ENCODE results near the gene TMEM184B.
"Not testable (repeated sequence)": the region's sequence is repeated elsewhere in the genome, so short reads cannot be mapped to it uniquely, and the experiment has no call there.

Gene TMEM184B

GRCh38 chr22:38189104-38189503 lies 83.7 kb downstream of the TMEM184B start:
- H3K4me1 ChIP-seq (ENCODE audit: insufficient read depth, low read length) = no peaks in the 10 kb centered on the region
- H3K9me3 ChIP-seq (ENCODE audit: low read length) = no peaks in the 10 kb centered on the region
- H3K27me3 ChIP-seq (ENCODE audit: insufficient read depth, low read length) = no peaks in the 10 kb centered on the region

DNA sequence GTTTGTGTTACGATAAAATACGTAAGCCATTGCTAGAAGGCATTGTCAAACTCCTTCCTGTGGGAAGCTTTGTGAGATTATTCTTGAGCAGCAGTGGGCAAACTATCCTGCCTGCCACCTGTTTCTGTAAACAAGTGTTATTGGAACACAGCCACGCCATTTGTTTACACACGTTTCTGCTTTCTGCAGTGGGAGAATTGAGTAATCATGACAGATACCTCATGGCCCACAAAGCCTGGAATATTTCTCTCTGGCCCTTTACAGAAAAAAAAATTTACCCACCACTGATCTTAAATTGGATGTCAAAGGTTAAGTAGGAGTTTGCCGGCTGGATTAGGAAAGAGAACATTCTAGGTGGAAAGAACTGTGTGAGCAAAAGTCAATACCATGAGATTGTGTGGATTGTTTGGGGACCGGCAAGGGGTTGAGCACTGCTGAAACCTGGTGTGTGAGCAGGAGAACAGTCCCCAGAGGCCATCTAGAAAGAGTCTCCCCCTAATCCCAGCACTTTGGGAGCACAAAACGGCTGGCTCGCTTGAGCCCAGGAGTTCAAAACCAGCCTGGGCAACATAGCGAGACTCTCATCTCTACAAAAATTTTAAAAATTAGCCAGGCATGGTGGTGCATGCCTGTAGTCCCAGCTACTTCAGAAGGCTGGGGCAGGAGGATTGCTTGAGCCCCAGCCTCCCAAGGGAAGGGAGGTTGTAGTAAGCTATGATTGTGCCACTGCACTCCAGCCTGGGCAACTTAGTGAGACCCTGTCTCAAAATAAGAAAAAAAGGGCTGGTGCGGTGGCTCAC lies 85.2 kb downstream of the TMEM184B start:
- H3K27me3 ChIP-seq (ENCODE audit: insufficient read depth, low read length) = no peaks in the 10 kb centered on the region

More at GRCh38 chr22:38189104-38189503, 83.7 kb downstream of the TMEM184B start:
- H3K4me3 ChIP-seq (ENCODE audit: low read length) = no peak overlapping the region
- no peaks in the 10 kb centered on the region for H3K36me3 ChIP-seq (ENCODE audit: insufficient read depth, low read length)
- no peak overlapping the region for H2AFZ ChIP-seq (ENCODE audit: low read depth, low read length)

GRCh38 chr22:38186429-38186828 lies 86.4 kb downstream of the TMEM184B start:
- H3K4me3 ChIP-seq (ENCODE audit: low read length) = no peak overlapping the region
- H2AFZ ChIP-seq (ENCODE audit: low read depth, low read length) = no peak overlapping the region
- no peaks in the 10 kb centered on the region for H3K9me3 ChIP-seq (ENCODE audit: low read length)
- no peaks in the 10 kb centered on the region for H3K36me3 ChIP-seq (ENCODE audit: insufficient read depth, low read length)
- peaks cover 4% of the 10 kb centered on the region for H3K4me1 ChIP-seq (ENCODE audit: insufficient read depth, low read length)
- no peaks in the 10 kb centered on the region for H3K27me3 ChIP-seq (ENCODE audit: insufficient read depth, low read length)

More for the DNA sequence above, 85.2 kb downstream of the TMEM184B start:
- Histone ChIP-seq H3K4me1 (ENCODE audit: insufficient read depth, low read length) (no peaks in the 10 kb centered on the region), H3K9me3 (ENCODE audit: low read length) (no peaks in the 10 kb centered on the region), H2AFZ (ENCODE audit: low read depth, low read length) (no peak overlapping the region), H3K36me3 (ENCODE audit: insufficient read depth, low read length) (no peaks in the 10 kb centered on the region), H3K4me3 (ENCODE audit: low read length) (no peak overlapping the region)

DNA sequence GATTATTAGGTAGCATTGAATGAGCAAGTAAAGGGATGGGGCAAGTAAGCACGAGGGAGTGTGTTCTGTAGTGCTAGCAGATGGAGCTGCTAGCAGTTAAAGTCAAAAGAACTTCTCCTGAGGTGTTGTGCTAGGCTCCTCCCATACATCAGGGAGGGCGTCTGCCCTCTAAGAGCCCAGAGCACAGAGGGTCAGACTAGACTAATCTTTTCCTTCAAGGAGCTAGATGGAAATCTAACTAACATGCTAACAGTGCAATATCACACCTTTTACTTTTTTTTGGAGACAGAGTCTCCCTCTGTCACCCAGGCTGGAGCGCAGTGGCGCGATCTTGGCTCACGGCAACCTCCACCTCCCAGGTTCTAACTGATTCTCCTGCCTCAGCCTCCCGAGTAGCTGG lies 88.0 kb downstream of the TMEM184B start:
- Histone ChIP-seq H2AFZ (ENCODE audit: low read depth, low read length) (no peak overlapping the region), H3K4me3 (ENCODE audit: low read length) (no peak overlapping the region), H3K36me3 (ENCODE audit: insufficient read depth, low read length) (no peaks in the 10 kb centered on the region), H3K9me3 (ENCODE audit: low read length) (no peaks in the 10 kb centered on the region), H3K27me3 (ENCODE audit: insufficient read depth, low read length) (no peaks in the 10 kb centered on the region), H3K4me1 (ENCODE audit: insufficient read depth, low read length) (peaks cover 19% of the 10 kb centered on the region)

DNA sequence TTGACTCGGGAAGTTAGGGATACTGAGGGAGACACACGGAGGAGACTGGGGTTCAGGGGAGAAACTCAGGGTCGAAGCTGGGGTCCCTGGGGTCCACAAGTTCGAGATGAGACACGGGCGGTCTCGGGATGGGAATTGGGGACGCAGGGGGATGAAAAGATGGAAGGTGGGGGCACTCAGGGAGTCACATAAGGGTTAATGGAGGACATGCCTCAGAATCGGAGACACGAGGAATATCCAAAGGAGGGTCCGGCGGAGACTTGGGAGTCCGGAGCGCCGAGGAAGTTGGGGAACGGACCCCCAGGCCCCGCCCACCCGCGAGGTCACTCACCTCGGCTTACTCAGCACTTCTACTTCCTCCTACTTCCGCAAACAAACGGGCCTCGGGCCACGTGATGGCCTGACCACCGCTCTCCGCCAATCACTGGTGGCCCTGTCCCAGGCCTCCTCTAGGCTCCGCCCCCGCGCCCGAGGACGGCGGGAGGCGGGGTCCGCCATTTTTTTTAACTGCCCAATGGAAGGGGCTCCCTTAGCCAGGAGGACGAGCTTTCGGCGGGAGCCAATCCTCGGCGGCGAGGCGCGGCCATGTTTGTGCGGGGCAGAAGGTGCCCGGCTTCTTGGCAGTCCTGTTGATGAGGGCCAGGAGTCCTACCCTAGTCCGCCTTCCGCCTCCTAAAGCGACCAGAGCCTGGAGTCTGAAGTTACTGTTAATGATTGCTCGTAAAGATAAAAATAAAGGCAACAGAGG lies 91.2 kb downstream of the TMEM184B start, which contains the start of gene PLA2G6:
Gene PLA2G6 (minus strand): TSS at position 378 of the 748 bp plus-strand sequence. CDS start 12,404 bp downstream, outside the sequence.
- peak within 1 kb of the TSS; percentile 77 for H3K4me3 ChIP-seq (ENCODE audit: low read length)
- no peak within 1 kb of the TSS for H2AFZ ChIP-seq (ENCODE audit: low read depth, low read length)
- H3K36me3 ChIP-seq (ENCODE audit: insufficient read depth, low read length) = no peaks in the 10 kb centered on the region
- no peaks in the 10 kb centered on the region for H3K27me3 ChIP-seq (ENCODE audit: insufficient read depth, low read length)
- H3K4me1 ChIP-seq (ENCODE audit: insufficient read depth, low read length) = peaks cover 27% of the 10 kb centered on the region
- no peaks in the 10 kb centered on the region for H3K9me3 ChIP-seq (ENCODE audit: low read length)

GRCh38 chr22:38180841-38181452 lies 91.9 kb downstream of the TMEM184B start:
- peak overlapping the region; percentile 77 for H3K4me3 ChIP-seq (ENCODE audit: low read length)
- no peaks in the 10 kb centered on the region for H3K9me3 ChIP-seq (ENCODE audit: low read length)
- H3K4me1 ChIP-seq (ENCODE audit: insufficient read depth, low read length) = peaks cover 27% of the 10 kb centered on the region
- no peak overlapping the region for H2AFZ ChIP-seq (ENCODE audit: low read depth, low read length)
- H3K27me3 ChIP-seq (ENCODE audit: insufficient read depth, low read length) = no peaks in the 10 kb centered on the region
- no peaks in the 10 kb centered on the region for H3K36me3 ChIP-seq (ENCODE audit: insufficient read depth, low read length)

DNA sequence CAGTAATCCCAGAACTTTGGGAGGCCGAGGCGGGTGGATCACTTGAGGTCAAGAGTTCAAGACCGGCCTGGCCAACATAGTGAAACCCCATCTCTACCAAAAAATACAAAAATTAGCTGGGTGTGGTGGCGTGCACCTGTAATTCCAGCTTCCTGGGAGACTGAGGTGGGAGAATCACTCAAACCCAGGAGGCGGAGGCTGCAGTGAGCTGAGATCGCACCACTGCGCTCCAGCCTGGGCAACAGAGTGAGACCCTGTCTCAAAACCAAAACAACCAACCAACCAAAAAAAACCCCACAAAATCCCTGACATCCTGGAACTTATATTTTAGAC lies 94.2 kb downstream of the TMEM184B start:
- not testable (repeated sequence) for H3K36me3 ChIP-seq (ENCODE audit: insufficient read depth, low read length); H2AFZ ChIP-seq (ENCODE audit: low read depth, low read length); H3K9me3 ChIP-seq (ENCODE audit: low read length); H3K4me3 ChIP-seq (ENCODE audit: low read length); H3K27me3 ChIP-seq (ENCODE audit: insufficient read depth, low read length)
- peaks cover 27% of the 10 kb centered on the region for H3K4me1 ChIP-seq (ENCODE audit: insufficient read depth, low read length)

DNA sequence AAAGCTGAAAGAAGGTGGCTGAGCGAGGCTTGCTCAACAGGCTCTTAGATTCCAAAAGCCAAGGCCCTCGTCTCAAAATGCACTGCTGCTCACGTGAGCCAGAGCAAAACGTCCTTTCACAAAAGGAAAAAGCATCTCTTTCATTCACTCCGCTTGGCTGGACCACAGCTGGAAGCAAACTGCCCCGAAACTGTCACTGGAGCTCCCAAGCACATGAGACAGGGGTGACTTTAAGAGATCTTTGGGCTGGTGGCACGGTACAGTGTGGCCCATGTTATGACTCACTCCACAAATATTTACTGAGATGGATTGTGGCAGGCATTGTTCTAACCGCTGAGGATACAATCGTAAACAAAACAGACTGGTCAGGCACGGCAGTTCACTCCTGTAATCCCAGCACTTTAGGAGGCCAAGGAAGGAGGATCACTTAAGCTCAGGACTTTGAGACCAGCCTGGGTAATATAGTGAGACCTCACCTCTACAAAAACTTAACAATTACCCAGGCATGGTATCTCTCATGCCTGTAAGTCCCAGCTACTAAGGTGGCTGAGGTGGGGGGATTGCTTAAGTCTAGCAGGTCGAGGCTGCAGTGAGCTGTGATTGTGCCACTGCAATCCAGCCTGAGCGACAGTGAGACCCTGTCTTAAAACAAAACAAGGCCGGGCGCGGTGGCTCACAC lies 94.7 kb downstream of the TMEM184B start:
- Histone ChIP-seq H2AFZ (ENCODE audit: low read depth, low read length) (no peak overlapping the region), H3K4me1 (ENCODE audit: insufficient read depth, low read length) (peaks cover 27% of the 10 kb centered on the region), H3K4me3 (ENCODE audit: low read length) (no peak overlapping the region), H3K27me3 (ENCODE audit: insufficient read depth, low read length) (no peaks in the 10 kb centered on the region), H3K9me3 (ENCODE audit: low read length) (no peaks in the 10 kb centered on the region), H3K36me3 (ENCODE audit: insufficient read depth, low read length) (no peaks in the 10 kb centered on the region)

GRCh38 chr22:38177571-38177925 lies 95.3 kb downstream of the TMEM184B start:
- H3K4me1 ChIP-seq (ENCODE audit: insufficient read depth, low read length) = peaks cover 27% of the 10 kb centered on the region
- H3K4me3 ChIP-seq (ENCODE audit: low read length); H3K9me3 ChIP-seq (ENCODE audit: low read length); H3K27me3 ChIP-seq (ENCODE audit: insufficient read depth, low read length); H3K36me3 ChIP-seq (ENCODE audit: insufficient read depth, low read length); H2AFZ ChIP-seq (ENCODE audit: low read depth, low read length): not testable (repeated sequence)

- Histone ChIP-seq H3K36me3 (ENCODE audit: insufficient read depth, low read length) (no peaks in the 10 kb centered on the region), H3K27me3 (ENCODE audit: insufficient read depth, low read length) (no peaks in the 10 kb centered on the region), H3K9me3 (ENCODE audit: low read length) (no peaks in the 10 kb centered on the region), H2AFZ (ENCODE audit: low read depth, low read length) (no peak overlapping the region), H3K4me3 (ENCODE audit: low read length) (no peak overlapping the region), H3K4me1 (ENCODE audit: insufficient read depth, low read length) (peaks cover 24% of the 10 kb centered on the region)
Observed at GRCh38 chr22:38177044-38177443, 95.8 kb downstream of the TMEM184B start.

DNA sequence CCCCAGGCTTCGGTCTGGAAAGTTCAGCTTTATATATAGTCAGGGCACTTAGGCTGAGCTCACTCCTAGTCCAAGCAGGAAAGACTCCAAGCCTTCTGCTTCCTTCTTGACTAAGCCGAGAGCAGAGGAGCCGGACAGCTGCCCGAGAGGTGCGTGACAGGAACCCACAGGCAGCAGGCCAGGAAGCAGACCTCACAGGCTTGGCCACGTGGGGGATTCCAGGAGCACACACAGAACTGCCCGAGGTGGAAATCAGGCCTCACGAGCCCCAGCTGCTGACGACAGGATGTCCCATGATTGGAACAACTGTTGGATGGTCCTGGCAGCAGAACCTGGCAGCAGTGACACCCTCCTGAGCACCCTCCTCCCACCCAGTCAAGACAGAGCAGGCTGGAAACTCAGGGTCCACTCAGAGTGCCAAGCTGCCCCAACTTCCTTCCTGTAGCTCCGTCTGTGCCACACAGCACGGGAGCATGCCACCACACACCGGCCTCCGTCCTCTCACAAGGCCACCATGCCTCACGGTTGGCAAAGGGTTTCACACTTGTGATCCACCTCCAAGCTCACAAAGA lies 96.6 kb downstream of the TMEM184B start:
- H3K4me1 ChIP-seq (ENCODE audit: insufficient read depth, low read length) = peaks cover 21% of the 10 kb centered on the region
- no peaks in the 10 kb centered on the region for H3K27me3 ChIP-seq (ENCODE audit: insufficient read depth, low read length)
- H3K9me3 ChIP-seq (ENCODE audit: low read length) = no peaks in the 10 kb centered on the region
- no peak overlapping the region for H3K4me3 ChIP-seq (ENCODE audit: low read length)
- H2AFZ ChIP-seq (ENCODE audit: low read depth, low read length) = no peak overlapping the region
- no peaks in the 10 kb centered on the region for H3K36me3 ChIP-seq (ENCODE audit: insufficient read depth, low read length)

- H3K4me3 ChIP-seq (ENCODE audit: low read length) = no peak overlapping the region
- peaks cover 15% of the 10 kb centered on the region for H3K4me1 ChIP-seq (ENCODE audit: insufficient read depth, low read length)
- no peaks in the 10 kb centered on the region for H3K9me3 ChIP-seq (ENCODE audit: low read length)
Observed at GRCh38 chr22:38175206-38176118, 97.3 kb downstream of the TMEM184B start.

More at GRCh38 chr22:38175206-38176118, 97.3 kb downstream of the TMEM184B start:
- H3K27me3 ChIP-seq (ENCODE audit: insufficient read depth, low read length) = no peaks in the 10 kb centered on the region
- no peak overlapping the region for H2AFZ ChIP-seq (ENCODE audit: low read depth, low read length)
- no peaks in the 10 kb centered on the region for H3K36me3 ChIP-seq (ENCODE audit: insufficient read depth, low read length)
